CD14-positive monocyte (primary cell): ENCODE measurements around the gene ACADS. TPM values are rescaled to one million over a fixed set of nuclear protein-coding genes. Genes with fewer than 3 reads are reported as not detected.
A peak's percentile ranks its signal among the peaks of the same experiment; 100 is the strongest.

ENCODE experiments used
- DNase-seq, 3 donors: peaks; one replicate each; pipeline ENCODE4 v3.0.0-alpha.2; 2011 to 2022
- H2AFZ ChIP-seq: 2 replicates; pipeline ENCODE4 v1.6.0; 2012; ENCODE audit warnings: mild to moderate bottlenecking, low read depth, low read length, inconsistent platforms; ENCODE audit not compliant: insufficient read depth, poor library complexity, severe bottlenecking
- H3K27ac ChIP-seq, 2 donors: 1 replicate in 1 of 2; 2 replicates in 1 of 2; pipeline ENCODE4 v1.5.1; 2012 to 2013; ENCODE audit warnings: low read length in 2 of 2, control low read depth in 1 of 2, inconsistent platforms in 1 of 2, low read depth in 1 of 2, mild to moderate bottlenecking in 1 of 2
- H3K27me3 ChIP-seq, 2 donors: one replicate each; pipeline versions ENCODE4 v1.6.0 to v1.6.1; 2011 to 2013; ENCODE audit warnings: low read length in 2 of 2; ENCODE audit not compliant: control insufficient read depth in 2 of 2, insufficient read depth in 2 of 2
- H3K36me3 ChIP-seq, 2 donors: replicated peaks in 1 of 2; 1 replicate in 1 of 2; 2 replicates in 1 of 2; pipeline versions ENCODE4 v1.5.1 to v1.6.1; 2012 to 2013; ENCODE audit warnings: low read length in 2 of 2, control low read depth in 1 of 2, inconsistent platforms in 1 of 2, mild to moderate bottlenecking in 1 of 2; ENCODE audit not compliant: insufficient read depth in 2 of 2, control insufficient read depth in 1 of 2
- H3K4me1 ChIP-seq, 2 donors: 1 replicate in 1 of 2; 2 replicates in 1 of 2; pipeline versions ENCODE4 v1.5.1 to v1.6.1; 2012 to 2013; ENCODE audit warnings: low read length in 2 of 2, control low read depth in 1 of 2, inconsistent platforms in 1 of 2, mild to moderate bottlenecking in 1 of 2, moderate library complexity in 1 of 2; ENCODE audit not compliant: insufficient read depth in 2 of 2, control insufficient read depth in 1 of 2
- H3K4me2 ChIP-seq: replicated peaks from 2 replicates; pipeline ENCODE3; 2012; ENCODE audit warnings: low read length, moderate library complexity, mild to moderate bottlenecking; ENCODE audit not compliant: poor library complexity, severe bottlenecking; ENCODE audit errors: extremely low read depth
- H3K4me3 ChIP-seq, 3 experiments: fragments of 200-600 bp in 1 of 3; sonication (generic) in 1 of 3; replicated peaks in 1 of 3; 1 replicate in 2 of 3; 2 replicates in 1 of 3; pipeline ENCODE4 v1.5.1; 2011 to 2013; ENCODE audit warnings: low read length in 3 of 3, mild to moderate bottlenecking in 3 of 3, control low read depth in 2 of 3, low read depth in 2 of 3, inconsistent platforms in 1 of 3, moderate library complexity in 1 of 3
- H3K79me2 ChIP-seq: 2 replicates; pipeline ENCODE4 v1.6.0; 2012; ENCODE audit warnings: mild to moderate bottlenecking, control low read depth, inconsistent platforms, low read length, moderate library complexity; ENCODE audit not compliant: insufficient read depth
- H3K9ac ChIP-seq: 2 replicates; pipeline ENCODE4 v1.6.0; 2017; ENCODE audit warnings: low read length, mild to moderate bottlenecking; ENCODE audit not compliant: insufficient read depth, poor library complexity, severe bottlenecking
- H3K9me3 ChIP-seq, 2 donors: replicated peaks in 1 of 2; 1 replicate in 1 of 2; 2 replicates in 1 of 2; pipeline versions ENCODE4 v1.5.1 to v1.6.1; 2012 to 2013; ENCODE audit warnings: low read length in 2 of 2, control low read depth in 1 of 2; ENCODE audit not compliant: control insufficient read depth in 1 of 2, insufficient read depth in 1 of 2
- H4K20me1 ChIP-seq: 2 replicates; pipeline ENCODE4 v1.6.0; 2012; ENCODE audit warnings: mild to moderate bottlenecking, low read length, control low read depth, moderate library complexity; ENCODE audit not compliant: insufficient read depth
- H3K27ac Mint-ChIP-seq, 7 donors: one replicate each; pipeline ENCODE4 v1.8.0; 2020; ENCODE audit warnings: mild to moderate bottlenecking in 7 of 7, mixed read lengths in 7 of 7, moderate library complexity in 6 of 7, inconsistent platforms in 2 of 7
- H3K27me3 Mint-ChIP-seq, 3 donors: one replicate each; pipeline ENCODE4 v1.8.0; 2021 to 2022; ENCODE audit warnings: low read depth in 3 of 3, mild to moderate bottlenecking in 3 of 3, mixed read lengths in 3 of 3, moderate library complexity in 3 of 3, inconsistent platforms in 1 of 3
- H3K36me3 Mint-ChIP-seq, 2 donors: one replicate each; pipeline ENCODE4 v1.8.0; 2020; ENCODE audit warnings: mixed read lengths in 2 of 2, inconsistent platforms in 1 of 2, mild to moderate bottlenecking in 1 of 2
- H3K4me1 Mint-ChIP-seq: one replicate; pipeline ENCODE4 v1.8.0; 2020; ENCODE audit warnings: mild to moderate bottlenecking, mixed read lengths
- H3K4me3 Mint-ChIP-seq, 2 donors: one replicate each; pipeline ENCODE4 v1.8.0; 2020; ENCODE audit warnings: mild to moderate bottlenecking in 2 of 2, mixed read lengths in 2 of 2, moderate library complexity in 1 of 2
- H3K9me3 Mint-ChIP-seq, 7 donors: one replicate each; pipeline ENCODE4 v1.8.0; 2020 to 2022; ENCODE audit warnings: mixed read lengths in 7 of 7, mild to moderate bottlenecking in 6 of 7, moderate library complexity in 6 of 7, inconsistent platforms in 2 of 7
- WGBS: methylation state at CpG from one replicate; pipeline ENCODE4 v1.1.5; 2013; ENCODE audit warnings: missing lambda C conversion rate; ENCODE audit not compliant: insufficient coverage; 5-methylcytosine and 5-hydroxymethylcytosine counted together
- intact Hi-C, 2 donors: fragments of 100-400 bp; cut with micrococcal nuclease; formaldehyde crosslinking; loops; one replicate each; pipeline versions ENCODE4 v1.15.0 to v1.15.1; 2023
- polyA plus RNA-seq, 3 donors: library from polyadenylated mRNA; depleted of rRNA in 1 of 3; unstranded in 2 of 3; stranded (reverse) in 1 of 3; fragments of 300-500 nt in 2 of 3; fragments of >200 nt in 1 of 3; fragmentation: Illumina TruSeq in 2 of 3; gene quantifications; 1 replicate in 2 of 3; 2 replicates in 1 of 3; pipeline ENCODE4 v1.2.3, GENCODE V29; 2012 to 2021
- TF ChIP-seq, protein P1 (sequence below): fragments of 200-600 bp; IDR thresholded peaks from one replicate; pipeline ENCODE4 v1.8.0; 2022; ENCODE audit warnings: antibody characterized with exemption, mild to moderate bottlenecking

ACADS gene
- polyA plus RNA-seq, 3 donors, result 9.2 to 25.1 (median 18.2) TPM

DNA sequence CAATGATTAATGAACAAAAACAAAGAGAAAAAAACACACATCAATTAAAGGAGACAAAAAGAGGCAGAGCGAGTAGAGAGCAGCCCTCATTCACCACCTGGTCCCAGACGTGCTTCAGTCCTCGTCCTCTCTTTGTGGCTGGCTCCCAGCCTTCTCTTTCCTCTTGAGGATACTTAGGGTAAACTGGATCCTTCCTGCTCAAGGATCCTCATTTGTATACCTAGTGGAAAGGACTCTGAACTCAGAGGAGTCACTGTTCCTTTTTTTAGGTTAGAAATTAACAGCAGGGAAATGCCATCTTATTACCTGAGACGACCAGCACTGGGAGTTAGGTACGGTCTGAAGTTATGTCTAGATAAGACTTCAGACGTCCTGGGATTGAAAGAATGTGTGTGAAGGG, 29.0 kb upstream of the ACADS start:
- peaks cover 57 to 77% of the 10 kb centered on the region in 2 donors for H3K36me3 ChIP-seq
- peaks cover 21 to 34% of the 10 kb centered on the region in 2 donors for H3K4me1 ChIP-seq
- no peak overlapping the region for H3K4me3 Mint-ChIP-seq
- no peak for DNase-seq
- no peak overlapping the region for H3K9ac ChIP-seq
- peaks cover 32% of the 10 kb centered on the region for H3K4me1 Mint-ChIP-seq
- peaks cover 0 to 2% (median 0%) of the 10 kb centered on the region in 3 donors for H3K27me3 Mint-ChIP-seq
- no peak overlapping the region for H2AFZ ChIP-seq
- no peaks in the 10 kb centered on the region for H3K27me3 ChIP-seq
- peaks cover 71 to 83% of the 10 kb centered on the region in 2 donors for H3K36me3 Mint-ChIP-seq
- H3K79me2 ChIP-seq, result peaks cover 52% of the 10 kb centered on the region
- H3K4me2 ChIP-seq, result no peak overlapping the region
- H3K4me3 ChIP-seq, result no peak overlapping the region
- H3K9me3 ChIP-seq, result no peaks in the 10 kb centered on the region
- peak overlapping the region in 1 of 2 donors; percentile 86 for H3K27ac ChIP-seq
- intact Hi-C loops, result no loop called here
- H3K9me3 Mint-ChIP-seq, result no peaks in the 10 kb centered on the region
- H3K27ac Mint-ChIP-seq, result peak overlapping the region in 3 of 7 donors; percentile 44 to 58 (median 44)
- TF ChIP-seq, protein P1, sequence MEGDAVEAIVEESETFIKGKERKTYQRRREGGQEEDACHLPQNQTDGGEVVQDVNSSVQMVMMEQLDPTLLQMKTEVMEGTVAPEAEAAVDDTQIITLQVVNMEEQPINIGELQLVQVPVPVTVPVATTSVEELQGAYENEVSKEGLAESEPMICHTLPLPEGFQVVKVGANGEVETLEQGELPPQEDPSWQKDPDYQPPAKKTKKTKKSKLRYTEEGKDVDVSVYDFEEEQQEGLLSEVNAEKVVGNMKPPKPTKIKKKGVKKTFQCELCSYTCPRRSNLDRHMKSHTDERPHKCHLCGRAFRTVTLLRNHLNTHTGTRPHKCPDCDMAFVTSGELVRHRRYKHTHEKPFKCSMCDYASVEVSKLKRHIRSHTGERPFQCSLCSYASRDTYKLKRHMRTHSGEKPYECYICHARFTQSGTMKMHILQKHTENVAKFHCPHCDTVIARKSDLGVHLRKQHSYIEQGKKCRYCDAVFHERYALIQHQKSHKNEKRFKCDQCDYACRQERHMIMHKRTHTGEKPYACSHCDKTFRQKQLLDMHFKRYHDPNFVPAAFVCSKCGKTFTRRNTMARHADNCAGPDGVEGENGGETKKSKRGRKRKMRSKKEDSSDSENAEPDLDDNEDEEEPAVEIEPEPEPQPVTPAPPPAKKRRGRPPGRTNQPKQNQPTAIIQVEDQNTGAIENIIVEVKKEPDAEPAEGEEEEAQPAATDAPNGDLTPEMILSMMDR, result no peak
- WGBS, result 100% methylated on average over 3 of the region's 6 CpGs
- peaks cover 23% of the 10 kb centered on the region for H4K20me1 ChIP-seq

DNA sequence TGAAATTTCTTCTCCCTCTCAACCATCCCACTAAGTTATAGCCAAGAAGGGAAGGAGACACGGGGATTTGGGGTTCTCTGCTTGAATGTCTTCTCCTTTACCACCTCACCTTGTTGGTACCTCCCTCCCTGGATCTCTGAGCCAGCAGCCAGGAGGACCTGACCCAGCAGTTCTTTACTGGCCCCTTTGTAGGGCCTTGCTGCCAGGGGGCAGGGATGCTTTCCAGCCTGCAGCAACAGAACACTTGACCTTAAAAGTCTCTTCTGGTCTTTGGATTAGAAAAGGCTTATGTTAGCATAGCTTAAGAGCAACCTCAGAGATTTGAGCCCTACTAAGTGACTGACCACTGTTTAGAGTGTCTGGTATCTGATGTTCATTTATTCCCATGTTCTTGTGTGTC, 28.3 kb upstream of the ACADS start:
- no peak overlapping the region for H3K9ac ChIP-seq
- H3K9me3 ChIP-seq, result no peaks in the 10 kb centered on the region
- H3K79me2 ChIP-seq, result peaks cover 45% of the 10 kb centered on the region
- H3K27ac Mint-ChIP-seq, result peak overlapping the region in 3 of 7 donors; percentile 6 to 39 (median 18)
- H3K36me3 Mint-ChIP-seq, result peaks cover 76 to 85% of the 10 kb centered on the region in 2 donors
- H3K27ac ChIP-seq, result peak overlapping the region in 1 of 2 donors; percentile 86
- peaks cover 21 to 27% of the 10 kb centered on the region in 2 donors for H3K4me1 ChIP-seq
- H3K36me3 ChIP-seq, result peaks cover 61 to 84% of the 10 kb centered on the region in 2 donors
- no peak overlapping the region for H3K4me2 ChIP-seq
- intact Hi-C loops, result no loop called here
- no peak for DNase-seq
- no peaks in the 10 kb centered on the region for H3K27me3 ChIP-seq
- peaks cover 16% of the 10 kb centered on the region for H4K20me1 ChIP-seq
- H3K9me3 Mint-ChIP-seq, result no peaks in the 10 kb centered on the region
- H3K4me1 Mint-ChIP-seq, result peaks cover 27% of the 10 kb centered on the region
- TF ChIP-seq, protein P1, result no peak
- no CpG with 5 or more reads among the region's 1 CpG for WGBS
- peaks cover 0 to 2% (median 0%) of the 10 kb centered on the region in 3 donors for H3K27me3 Mint-ChIP-seq
- H2AFZ ChIP-seq, result no peak overlapping the region
- no peak overlapping the region for H3K4me3 ChIP-seq
- H3K4me3 Mint-ChIP-seq, result no peak overlapping the region
